ENCODE results near the gene AP5Z1.

The AP5Z1 gene

GRCh38 chr7:4768597-4769569 is 6.5 kb upstream of the AP5Z1 start:
- no peak for DNase-seq

- no peak for DNase-seq
Measured at GRCh38 chr7:4769761-4770160, 5.7 kb upstream of the AP5Z1 start.

- DNase-seq, result no peak
Measured at GRCh38 chr7:4770886-4771285, 4.5 kb upstream of the AP5Z1 start.

GRCh38 chr7:4771737-4772136 is 3.7 kb upstream of the AP5Z1 start:
- no peak for DNase-seq

- no peak for DNase-seq
Measured at GRCh38 chr7:4772306-4772705, 3.1 kb upstream of the AP5Z1 start.

GRCh38 chr7:4774007-4774406 is 1.4 kb upstream of the AP5Z1 start:
- DNase-seq, result no peak

- no peak for DNase-seq
Measured at GRCh38 chr7:4774658-4775249, 669 bp upstream of the AP5Z1 start.

- DNase-seq, result no peak
Measured at GRCh38 chr7:4775848-4776623, 613 bp downstream of the AP5Z1 start.

- DNase-seq, result no peak
Measured at GRCh38 chr7:4779118-4779517, 3.7 kb downstream of the AP5Z1 start.

GRCh38 chr7:4781366-4782069 is 6.1 kb downstream of the AP5Z1 start:
- no peak for DNase-seq

GRCh38 chr7:4782333-4783291 is 7.2 kb downstream of the AP5Z1 start:
- DNase-seq, result no peak

GRCh38 chr7:4783292-4783652 is 7.8 kb downstream of the AP5Z1 start:
- no peak for DNase-seq

- no peak for DNase-seq
Measured at GRCh38 chr7:4783762-4784351, 8.4 kb downstream of the AP5Z1 start.

- DNase-seq, result no peak
Measured at GRCh38 chr7:4784799-4785198, 9.4 kb downstream of the AP5Z1 start.

- no peak for DNase-seq
Measured at GRCh38 chr7:4785371-4785770, 9.9 kb downstream of the AP5Z1 start.

GRCh38 chr7:4786015-4786414 is 10.6 kb downstream of the AP5Z1 start:
- no peak for DNase-seq

- no peak for DNase-seq
Measured at GRCh38 chr7:4787541-4787940, 12.1 kb downstream of the AP5Z1 start.

GRCh38 chr7:4787947-4788626 is 12.7 kb downstream of the AP5Z1 start:
- DNase-seq, result no peak

GRCh38 chr7:4788627-4789189 is 13.3 kb downstream of the AP5Z1 start:
- no peak for DNase-seq
